GM15510 (cell line): ENCODE results near the gene SLC13A3.
A peak's percentile ranks its signal among the peaks of the same experiment; 100 is the strongest.

ENCODE experiments used
- POLR2A ChIP-seq: IDR thresholded peaks from 3 replicates; pipeline ENCODE4 v1.6.1; 2011; ENCODE audit warnings: borderline replicate concordance; ENCODE audit not compliant: insufficient read length; ENCODE audit errors: extremely low read depth

SLC13A3 gene, protein sequence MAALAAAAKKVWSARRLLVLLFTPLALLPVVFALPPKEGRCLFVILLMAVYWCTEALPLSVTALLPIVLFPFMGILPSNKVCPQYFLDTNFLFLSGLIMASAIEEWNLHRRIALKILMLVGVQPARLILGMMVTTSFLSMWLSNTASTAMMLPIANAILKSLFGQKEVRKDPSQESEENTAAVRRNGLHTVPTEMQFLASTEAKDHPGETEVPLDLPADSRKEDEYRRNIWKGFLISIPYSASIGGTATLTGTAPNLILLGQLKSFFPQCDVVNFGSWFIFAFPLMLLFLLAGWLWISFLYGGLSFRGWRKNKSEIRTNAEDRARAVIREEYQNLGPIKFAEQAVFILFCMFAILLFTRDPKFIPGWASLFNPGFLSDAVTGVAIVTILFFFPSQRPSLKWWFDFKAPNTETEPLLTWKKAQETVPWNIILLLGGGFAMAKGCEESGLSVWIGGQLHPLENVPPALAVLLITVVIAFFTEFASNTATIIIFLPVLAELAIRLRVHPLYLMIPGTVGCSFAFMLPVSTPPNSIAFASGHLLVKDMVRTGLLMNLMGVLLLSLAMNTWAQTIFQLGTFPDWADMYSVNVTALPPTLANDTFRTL

DNA sequence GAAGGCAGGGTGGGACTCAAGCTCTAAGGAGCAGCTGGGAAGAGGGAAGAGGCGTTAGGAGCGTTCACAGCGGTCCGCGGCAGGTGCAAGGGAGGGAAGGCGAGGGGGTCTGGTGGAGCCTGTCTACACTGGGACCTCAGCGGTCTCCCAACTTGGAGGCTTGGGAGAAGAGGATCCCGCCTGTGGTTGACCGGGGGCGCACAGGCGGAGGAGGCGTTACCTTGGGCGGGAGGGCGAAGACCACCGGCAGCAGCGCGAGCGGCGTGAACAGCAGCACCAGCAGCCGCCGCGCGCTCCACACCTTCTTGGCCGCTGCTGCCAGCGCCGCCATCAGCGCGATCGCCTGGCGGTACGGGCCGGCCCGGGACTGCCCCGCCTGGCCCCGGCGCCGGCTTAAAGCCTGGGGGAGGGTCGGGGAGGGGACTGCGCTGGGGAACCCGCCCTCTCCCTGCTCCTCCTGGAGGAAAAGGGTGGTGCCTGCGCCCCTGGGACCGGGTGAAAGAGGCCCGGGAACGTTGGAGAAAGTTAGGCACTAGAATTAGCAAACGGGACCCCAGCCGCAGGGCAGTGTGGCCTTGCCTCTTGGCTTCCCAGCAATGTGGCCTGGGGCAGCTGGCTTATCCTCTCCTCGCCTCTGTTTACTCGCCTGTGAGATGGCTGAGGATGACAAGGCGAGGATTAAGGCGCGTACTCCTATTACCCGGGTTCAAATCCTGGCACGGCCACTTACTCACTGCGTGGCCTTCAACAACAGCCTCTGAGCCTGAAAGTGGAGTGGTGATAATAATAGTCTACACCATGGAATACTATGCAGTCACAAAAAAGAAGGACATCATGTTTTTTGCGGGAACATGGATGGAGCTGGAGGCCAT lies at the start of gene SLC13A3:
Gene SLC13A3 (minus strand): TSS at position 369 of the 872 bp plus-strand sequence. CDS start 38 bp downstream, at position 331.
- TF ChIP-seq POLR2A = no peak

DNA sequence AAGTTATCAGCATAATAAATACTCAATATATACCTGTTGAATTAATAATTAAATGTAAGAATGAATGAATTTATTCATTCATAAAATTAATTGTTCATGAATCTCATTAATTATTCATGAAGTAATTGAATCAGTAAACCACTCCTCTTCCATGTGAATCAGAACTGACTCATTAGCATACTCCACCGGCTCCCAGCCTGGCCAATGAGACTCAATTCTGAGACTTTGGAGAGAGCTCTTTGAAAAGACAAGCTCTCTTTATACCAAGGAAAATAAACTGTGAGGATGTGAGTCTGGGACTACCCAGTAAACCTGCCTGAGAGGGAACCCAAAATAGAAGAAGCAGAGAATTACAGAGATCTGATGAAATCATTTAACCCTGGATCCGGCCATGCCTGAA lies 49.8 kb upstream of the SLC13A3 start:
- TF ChIP-seq POLR2A = no peak

DNA sequence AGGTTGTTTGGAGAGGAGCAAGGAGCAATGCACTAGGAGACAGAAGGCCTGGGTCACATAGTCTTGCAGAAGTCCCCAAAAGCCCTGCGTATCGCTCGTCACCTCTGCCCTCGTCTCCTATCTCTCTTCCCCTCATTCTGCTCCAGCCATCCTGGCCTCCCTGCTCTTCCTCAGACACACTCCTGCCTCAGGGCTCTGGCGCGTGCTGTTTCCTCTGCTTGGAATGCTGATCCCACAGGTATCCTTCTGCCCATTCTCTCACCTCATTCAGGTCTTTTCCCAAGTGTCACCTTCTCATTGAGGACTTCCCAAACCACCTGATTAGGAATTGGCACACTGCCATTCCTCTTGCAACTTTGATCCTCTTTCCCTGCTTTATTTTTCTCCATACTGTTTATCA lies 49.2 kb upstream of the SLC13A3 start:
- TF ChIP-seq POLR2A = no peak

DNA sequence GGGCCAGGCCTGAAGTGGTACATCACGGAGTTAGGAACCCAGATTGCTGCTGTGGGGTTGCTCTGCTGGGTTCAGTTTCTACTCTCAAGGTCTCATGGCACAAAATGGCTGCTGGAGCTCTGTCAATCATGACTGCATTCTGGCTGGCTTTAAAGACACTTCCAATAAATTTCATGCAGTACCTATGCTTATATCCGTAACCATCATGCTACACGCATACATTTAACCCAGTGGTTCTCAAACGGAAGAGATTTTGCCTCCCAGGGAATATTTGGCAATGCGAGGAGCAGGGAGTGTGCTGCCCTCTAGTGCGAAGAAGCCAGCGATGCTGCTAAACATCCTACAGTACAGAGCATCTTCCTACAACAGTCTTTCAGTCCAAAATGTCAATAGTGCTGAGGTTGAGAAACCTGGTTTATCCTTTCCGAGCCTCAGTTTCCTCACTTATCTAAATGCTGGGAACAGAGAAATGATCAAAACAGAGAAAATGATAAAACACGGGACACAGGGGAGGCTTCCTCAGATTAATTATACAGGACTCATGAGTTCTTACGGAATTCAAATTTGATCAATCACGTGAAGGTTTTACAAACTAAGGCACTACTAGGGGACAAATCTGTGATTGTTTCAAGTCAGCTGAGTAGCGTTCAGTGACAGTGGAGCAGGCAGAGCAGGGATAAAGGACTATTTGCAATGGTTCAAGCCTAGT lies 48.5 kb upstream of the SLC13A3 start:
- no peak for TF ChIP-seq POLR2A

DNA sequence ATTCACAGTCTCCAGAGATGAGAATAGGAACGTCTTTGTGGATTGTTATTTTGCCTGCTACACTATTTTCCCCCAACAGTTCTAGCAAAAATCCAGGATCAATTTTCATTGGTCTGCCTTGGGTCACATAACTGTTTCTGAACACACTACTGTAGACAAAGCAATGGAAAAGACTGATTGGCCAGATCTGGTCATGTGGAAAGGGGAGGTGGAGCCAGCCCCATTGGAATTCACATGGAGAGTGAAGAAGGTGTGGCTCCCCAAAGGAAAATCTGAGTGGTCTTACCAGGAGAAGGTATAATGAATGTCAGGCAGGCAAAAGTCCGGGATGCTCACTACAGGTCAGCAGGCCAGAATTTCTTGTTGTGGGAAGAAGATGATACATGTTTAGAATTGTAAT lies 47.5 kb upstream of the SLC13A3 start:
- no peak for TF ChIP-seq POLR2A

DNA sequence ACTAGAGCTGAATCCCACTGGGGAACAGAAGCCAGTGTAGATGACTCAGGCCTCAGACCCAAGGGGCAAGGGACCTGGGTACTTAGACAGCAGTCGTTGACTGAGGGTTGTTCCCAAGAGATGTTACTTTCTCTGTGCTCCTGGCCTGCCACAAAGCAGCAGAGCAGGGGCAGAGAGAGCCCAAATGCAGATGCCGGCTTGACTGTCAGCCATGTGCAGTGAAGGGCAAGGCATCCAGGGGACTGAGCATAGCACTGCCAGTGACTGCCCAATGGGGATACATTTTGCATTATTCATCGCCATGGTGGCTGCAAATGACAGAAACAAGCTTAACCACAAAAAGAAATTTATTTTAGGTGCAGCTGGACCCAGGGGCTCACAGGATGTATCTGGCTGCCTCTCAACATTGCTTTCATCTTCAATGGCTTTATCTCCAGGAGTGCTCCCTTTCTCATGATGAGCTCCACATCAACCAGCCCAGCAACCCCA lies 45.6 kb upstream of the SLC13A3 start:
- TF ChIP-seq POLR2A = no peak

DNA sequence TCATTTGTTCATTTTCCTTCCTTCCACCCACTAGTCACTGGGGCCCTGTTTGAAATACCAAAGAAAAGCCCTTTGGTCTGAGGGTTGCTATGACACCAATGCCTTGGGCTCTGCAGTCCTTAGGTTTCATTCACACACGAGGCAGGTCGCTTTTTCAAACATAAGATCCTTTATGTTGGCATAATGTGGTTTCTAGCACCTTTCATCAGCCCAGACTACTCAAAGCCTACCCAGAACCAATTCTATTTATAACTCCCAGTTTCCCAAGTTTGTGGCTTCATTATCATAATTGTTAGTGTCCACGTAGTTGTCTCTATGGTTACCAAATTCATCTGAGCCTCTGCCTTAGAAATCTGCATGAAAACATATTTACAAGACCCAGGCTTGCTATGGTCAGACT lies 44.6 kb upstream of the SLC13A3 start:
- no peak for TF ChIP-seq POLR2A

DNA sequence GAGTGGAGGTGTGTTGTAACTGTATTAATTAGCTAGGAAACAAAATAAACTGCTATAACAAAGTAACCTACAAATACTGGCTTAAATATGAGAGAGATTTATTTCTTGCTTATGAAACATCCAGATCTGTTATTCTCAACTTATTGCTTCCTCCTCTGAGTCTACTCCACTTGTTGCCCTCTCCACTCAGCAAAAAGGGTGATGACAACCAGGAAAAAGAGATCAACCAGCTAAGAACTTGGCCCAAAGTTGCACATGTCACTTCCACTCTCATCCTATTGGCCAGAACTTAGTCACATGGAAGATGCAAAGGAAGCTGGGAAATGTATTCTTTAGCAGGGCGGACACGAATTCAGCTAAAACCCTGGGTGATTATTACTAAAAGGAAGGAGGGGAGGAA lies 43.2 kb upstream of the SLC13A3 start:
- TF ChIP-seq POLR2A = no peak

DNA sequence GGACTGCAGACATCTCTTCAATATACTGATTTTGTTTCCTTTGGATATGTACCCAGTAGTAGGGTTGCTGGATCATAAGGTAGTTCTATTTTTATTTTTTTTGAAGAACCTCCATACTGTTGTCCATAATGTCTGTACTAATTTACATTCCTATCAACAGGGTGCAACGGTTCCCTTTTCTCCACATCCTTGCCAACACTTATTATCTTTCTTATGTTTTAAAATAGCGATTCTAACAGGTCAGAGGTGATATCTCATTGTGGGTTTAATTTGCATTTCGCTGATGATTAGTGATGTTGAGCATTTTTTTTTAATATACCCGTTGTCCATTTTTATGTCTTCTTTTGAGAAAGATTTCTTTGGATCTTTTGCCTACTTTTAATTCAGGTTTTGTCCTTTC lies 39.9 kb upstream of the SLC13A3 start:
- no peak for TF ChIP-seq POLR2A

DNA sequence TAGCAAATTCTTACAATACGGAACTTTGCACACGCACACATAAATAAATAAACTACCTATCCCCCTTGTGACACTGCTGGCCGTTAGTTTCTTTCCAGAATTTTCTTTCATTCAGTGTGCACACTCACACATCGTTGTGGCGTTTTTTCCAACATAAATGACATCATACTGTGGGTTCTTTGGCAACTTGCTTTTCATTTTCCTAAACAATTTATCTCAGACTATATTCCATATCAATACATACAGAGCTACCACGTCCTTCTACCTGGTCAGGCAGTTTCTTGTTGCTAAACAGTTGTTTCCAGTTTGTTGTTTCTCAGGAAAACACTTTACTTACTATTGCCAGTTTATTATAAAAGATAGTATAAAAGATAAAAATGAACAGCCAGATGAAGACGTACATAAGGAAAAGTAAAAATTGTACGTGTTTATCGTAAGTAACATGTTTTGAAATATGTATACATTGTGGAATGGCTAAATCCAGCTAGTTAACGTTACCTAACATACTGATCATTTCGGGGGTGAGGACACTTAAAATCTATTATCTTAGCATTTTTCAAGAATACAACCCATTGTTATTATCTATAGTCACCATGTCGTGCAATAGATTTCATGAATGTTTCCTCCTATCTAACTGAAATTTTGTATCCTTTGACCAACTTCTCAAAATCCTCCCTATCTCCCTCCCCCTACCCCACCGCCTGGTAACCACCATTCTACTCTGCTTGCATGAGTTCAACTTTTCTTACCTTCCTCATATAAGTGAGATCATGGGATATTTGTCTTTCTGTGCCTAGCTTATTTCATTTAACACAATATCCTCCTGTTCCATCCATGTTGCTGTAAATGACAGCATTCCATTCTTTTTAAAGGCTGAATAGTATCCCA lies 39.2 kb upstream of the SLC13A3 start:
- no peak for TF ChIP-seq POLR2A

DNA sequence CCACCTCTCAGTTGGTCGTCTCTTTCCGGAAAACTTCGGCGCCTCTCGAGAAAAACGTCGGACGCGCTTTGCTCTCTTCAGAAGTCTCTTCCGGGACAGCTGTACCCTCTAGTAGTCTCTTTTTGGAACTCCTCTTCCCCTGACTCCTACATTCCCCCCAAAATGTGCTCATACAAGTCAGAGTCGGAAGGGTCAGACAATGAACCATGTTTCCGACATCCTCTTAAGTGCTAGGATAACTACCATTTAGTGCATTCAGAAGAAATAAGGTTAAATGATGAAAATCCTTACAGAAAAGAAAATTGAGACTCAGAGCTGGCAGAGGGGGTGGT lies 38.5 kb upstream of the SLC13A3 start:
- TF ChIP-seq POLR2A = peak; percentile 44

DNA sequence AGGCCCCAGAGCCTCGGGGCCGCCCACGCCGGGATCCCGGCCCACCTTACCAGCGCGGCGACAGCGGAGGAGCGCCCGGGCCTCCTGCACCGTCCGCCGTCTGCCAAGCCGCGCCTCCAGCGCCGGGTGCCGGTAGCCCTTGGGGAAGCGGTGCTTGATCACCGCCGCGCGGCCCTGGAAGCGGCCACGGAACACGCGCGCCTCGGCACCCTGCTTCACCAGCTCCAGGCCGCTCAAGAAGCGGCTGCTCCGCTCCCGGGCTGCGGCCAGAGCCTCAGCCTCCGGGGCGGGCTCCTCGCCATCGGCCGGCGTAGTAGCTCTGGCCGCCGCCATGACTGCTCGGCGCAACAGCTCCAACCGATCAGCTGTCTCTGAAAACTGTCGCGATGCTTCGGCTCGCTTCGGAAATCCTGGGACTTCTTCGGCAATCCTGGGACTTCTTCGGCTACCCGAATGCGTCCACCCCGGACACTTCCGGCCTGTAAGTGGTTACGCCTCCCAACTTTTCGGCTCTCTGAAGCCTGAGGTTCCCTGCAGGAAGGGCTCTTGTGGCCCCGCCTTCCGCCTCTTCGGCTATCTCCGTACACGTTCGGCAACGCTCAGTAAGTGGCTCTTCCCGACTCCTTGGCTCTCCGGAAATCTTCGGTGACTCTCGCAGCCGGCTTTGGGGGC lies 38.0 kb upstream of the SLC13A3 start, which contains the start of gene TP53RK:
Gene TP53RK (minus strand): TSS at position 363 of the 672 bp plus-strand sequence. CDS start 30 bp downstream, at position 333.
- peak; percentile 75 for TF ChIP-seq POLR2A
